Tibial nerve (tissue), 4 donors: Measurements from ENCODE around the gene GPRIN1. TPM values are rescaled to one million over a fixed set of nuclear protein-coding genes. Genes with fewer than 3 reads are reported as not detected.

Experiments used
- DNase-seq, 2 donors: peaks; one replicate each; pipeline ENCODE4 v3.0.0-alpha.2; 2019; ENCODE audit warnings: low spot score in 2 of 2
- H3K27ac ChIP-seq, 4 donors: fragments of 200-600 bp; sonication (generic) in 3 of 4; one replicate each; pipeline ENCODE4 v1.5.1; 2017 to 2019; ENCODE audit warnings: mild to moderate bottlenecking in 1 of 4
- H3K27me3 ChIP-seq, 2 donors: fragments of 200-600 bp; sonication (generic) in 1 of 2; one replicate each; pipeline versions ENCODE4 v1.5.1 to v1.6.0; 2017 to 2019
- H3K36me3 ChIP-seq, 3 donors: fragments of 200-600 bp; sonication (generic); one replicate each; pipeline ENCODE4 v1.5.1; 2018 to 2019
- H3K4me1 ChIP-seq, 4 donors: fragments of 200-600 bp; sonication (generic) in 3 of 4; one replicate each; pipeline ENCODE4 v1.5.1; 2017 to 2019
- H3K4me3 ChIP-seq, 4 donors: fragments of 200-600 bp; sonication (generic) in 3 of 4; one replicate each; pipeline ENCODE4 v1.5.1; 2017 to 2019; ENCODE audit warnings: mild to moderate bottlenecking in 1 of 4, moderate library complexity in 1 of 4
- H3K9me3 ChIP-seq, 4 donors: fragments of 200-600 bp; sonication (generic) in 3 of 4; one replicate each; pipeline ENCODE4 v1.5.1; 2017 to 2019
- CTCF ChIP-seq, 5 experiments: fragments of 200-600 bp in 3 of 5; fragments of 450-650 bp in 2 of 5; sonication (generic) in 3 of 5; IDR thresholded peaks; one replicate each; pipeline ENCODE4 v1.5.1; 2016 to 2019; ENCODE audit warnings: antibody characterized with exemption in 5 of 5, mild to moderate bottlenecking in 3 of 5, moderate library complexity in 2 of 5
- EP300 ChIP-seq, 2 donors: sonication (generic); formaldehyde crosslinking; IDR thresholded peaks; one replicate each; pipeline ENCODE4 v1.6.1; 2017; ENCODE audit warnings: antibody characterized with exemption in 2 of 2, mild to moderate bottlenecking in 1 of 2
- POLR2A ChIP-seq, 2 donors: fragments of 450-650 bp; IDR thresholded peaks; one replicate each; pipeline ENCODE4 v1.6.1; 2017; ENCODE audit warnings: antibody characterized with exemption in 2 of 2, mild to moderate bottlenecking in 2 of 2, moderate library complexity in 2 of 2
- WGBS, 2 donors: methylation state at CpG; one replicate each; pipeline ENCODE4 v1.1.5; 2018; 5-methylcytosine and 5-hydroxymethylcytosine counted together
- total RNA-seq, 4 donors: library from RNA; depleted of rRNA; stranded (reverse); fragments of >200 nt; gene quantifications; one replicate each; pipeline ENCODE4 v1.1.0, GENCODE V29; 2016

The GPRIN1 gene
- total RNA-seq, 4 donors from 2014 or later, result 0.22 to 0.90 TPM; not detected in 2

GRCh38 chr5:176650354-176650884 is 40.5 kb upstream of the GPRIN1 start:
- WGBS, 2 donors, result 57 to 63% methylated on average over 8 of the region's 8 CpGs
- TF ChIP-seq CTCF (IDR thresholded peaks at IDR 0.05) (no peak), EP300 (IDR thresholded peaks at IDR 0.05) (no peak), POLR2A (IDR thresholded peaks at IDR 0.05) (no peak)
- no peak overlapping the region for H3K27ac ChIP-seq
- H3K36me3 ChIP-seq, result peaks cover 0 to 29% (median 0%) of the 10 kb centered on the region in 3 donors
- H3K27me3 ChIP-seq, result no peaks in the 10 kb centered on the region
- DNase-seq, result no peak
- no peaks in the 10 kb centered on the region for H3K9me3 ChIP-seq
- H3K4me3 ChIP-seq, result no peak overlapping the region
- peaks cover 0 to 46% (median 15%) of the 10 kb centered on the region in 4 donors for H3K4me1 ChIP-seq

- Histone ChIP-seq H3K4me1 (peaks cover 0 to 46% (median 15%) of the 10 kb centered on the region in 4 donors), H3K27ac (peak overlapping the region in 3 of 4 donors; percentile 81 to 89 (median 83)), H3K4me3 (peak overlapping the region; percentile 69 to 87 (median 70)), H3K36me3 (peaks cover 0 to 11% (median 0%) of the 10 kb centered on the region in 3 donors), H3K27me3 (no peaks in the 10 kb centered on the region), H3K9me3 (no peaks in the 10 kb centered on the region)
- 56 to 60% methylated on average over 15 of the region's 15 CpGs for WGBS, 2 donors
- no peak for DNase-seq
- TF ChIP-seq CTCF (IDR thresholded peaks at IDR 0.05), result no peak
- peak in 1 of 2 donors; percentile 3 for TF ChIP-seq EP300 (IDR thresholded peaks at IDR 0.05)
- no peak for TF ChIP-seq POLR2A (IDR thresholded peaks at IDR 0.05)
These were observed 38.7 kb upstream of the GPRIN1 start for GRCh38 chr5:176648474-176649194.

- DNase-seq, result peak; percentile 26 to 33
- no peaks in the 10 kb centered on the region for H3K27me3 ChIP-seq
- H3K9me3 ChIP-seq, result no peaks in the 10 kb centered on the region
- peaks cover 0 to 4% (median 0%) of the 10 kb centered on the region in 3 donors for H3K36me3 ChIP-seq
- no peak for TF ChIP-seq CTCF (IDR thresholded peaks at IDR 0.05)
- TF ChIP-seq EP300 (IDR thresholded peaks at IDR 0.05), result peak in 1 of 2 donors; percentile 5
- TF ChIP-seq POLR2A (IDR thresholded peaks at IDR 0.05), result no peak
- peak overlapping the region; percentile 16 to 89 (median 82) for H3K27ac ChIP-seq
- H3K4me1 ChIP-seq, result peaks cover 0 to 46% (median 15%) of the 10 kb centered on the region in 4 donors
- WGBS, 2 donors, result 1% methylated on average over 12 to 13 of the region's 20 CpGs
- H3K4me3 ChIP-seq, result peak overlapping the region; percentile 69 to 87 (median 70)
These were observed 38.0 kb upstream of the GPRIN1 start for GRCh38 chr5:176647843-176648473.

GRCh38 chr5:176647030-176647842 is 37.3 kb upstream of the GPRIN1 start, which contains the start of gene TSPAN17:
TSPAN17 (plus strand) TSS chr5:176647484; CDS start chr5:176647616, 132 bp downstream.
- peak; percentile 100 for DNase-seq
- H3K4me3 ChIP-seq, result peak within 1 kb of the TSS; percentile 69 to 87 (median 70)
- no peaks in the 10 kb centered on the region for H3K9me3 ChIP-seq
- H3K27ac ChIP-seq, result peak within 1 kb of the TSS; percentile 54 to 89 (median 82)
- TF ChIP-seq EP300 (IDR thresholded peaks at IDR 0.05), result peak in 1 of 2 donors; percentile 20
- peak; percentile 55 to 61 for TF ChIP-seq POLR2A (IDR thresholded peaks at IDR 0.05)
- TF ChIP-seq CTCF (IDR thresholded peaks at IDR 0.05), result peak in 3 of 5 experiments; percentile 26 to 55 (median 52)
- no peaks in the 10 kb centered on the region for H3K36me3 ChIP-seq
- no peaks in the 10 kb centered on the region for H3K27me3 ChIP-seq
- WGBS, 2 donors, result 0% methylated on average over 7 to 35 of the region's 63 CpGs
- peaks cover 0 to 46% (median 15%) of the 10 kb centered on the region in 4 donors for H3K4me1 ChIP-seq
